Measurements from ENCODE around the gene BEND6. TPM values are rescaled to one million over a fixed set of nuclear protein-coding genes. Genes with fewer than 3 reads are reported as not detected.
"Not testable (repeated sequence)": the region's sequence is repeated elsewhere in the genome, so short reads cannot be mapped to it uniquely, and the experiment has no call there.

BEND6 gene
- total RNA-seq, 4 donors from 2014 or later: 2.0 to 7.8 (median 3.3) TPM

GRCh38 chr6:56992703-56993102 lies 37.8 kb downstream of the BEND6 start:
- Histone ChIP-seq H3K4me1 (no peaks in the 10 kb centered on the region), H3K27me3 (no peaks in the 10 kb centered on the region), H3K9me3 (no peaks in the 10 kb centered on the region), H3K4me3 (no peak overlapping the region), H3K36me3 (no peaks in the 10 kb centered on the region), H3K27ac (no peak overlapping the region)
- TF ChIP-seq POLR2A (IDR thresholded peaks at IDR 0.05): no peak
- TF ChIP-seq EP300 (IDR thresholded peaks at IDR 0.05): no peak
- no peak for TF ChIP-seq CTCF (IDR thresholded peaks at IDR 0.05)
- WGBS, 2 donors: 68 to 88% methylated on average over 1 of the region's 1 CpG
- DNase-seq (ENCODE audit: low spot score in 2 of 2): no peak

- Histone ChIP-seq H3K27me3 (no peaks in the 10 kb centered on the region), H3K9me3 (peaks cover 0 to 8% (median 0%) of the 10 kb centered on the region in 4 donors), H3K36me3 (peaks cover 0 to 10% (median 0%) of the 10 kb centered on the region in 3 donors), H3K4me3 (no peak overlapping the region), H3K4me1 (no peaks in the 10 kb centered on the region), H3K27ac (no peak overlapping the region)
- TF ChIP-seq CTCF (IDR thresholded peaks at IDR 0.05): no peak
- WGBS, 2 donors: 88% methylated on average over 3 of the region's 3 CpGs
- no peak for DNase-seq (ENCODE audit: low spot score in 2 of 2)
Observed at GRCh38 chr6:56995347-56995902, 40.5 kb downstream of the BEND6 start.

GRCh38 chr6:56996401-56996800 lies 41.5 kb downstream of the BEND6 start:
- Histone ChIP-seq H3K27ac (no peak overlapping the region), H3K9me3 (peaks cover 0 to 8% (median 0%) of the 10 kb centered on the region in 4 donors), H3K36me3 (peaks cover 0 to 10% (median 0%) of the 10 kb centered on the region in 3 donors), H3K27me3 (no peaks in the 10 kb centered on the region), H3K4me1 (no peaks in the 10 kb centered on the region), H3K4me3 (no peak overlapping the region)
- no peak for DNase-seq (ENCODE audit: low spot score in 2 of 2)
- TF ChIP-seq POLR2A (IDR thresholded peaks at IDR 0.05) (no peak), EP300 (IDR thresholded peaks at IDR 0.05) (no peak), CTCF (IDR thresholded peaks at IDR 0.05) (no peak)
- 79 to 82% methylated on average over 1 of the region's 1 CpG for WGBS, 2 donors

GRCh38 chr6:56999049-56999448 lies 44.1 kb downstream of the BEND6 start:
- peaks cover 0 to 8% (median 0%) of the 10 kb centered on the region in 4 donors for H3K9me3 ChIP-seq
- no peaks in the 10 kb centered on the region for H3K27me3 ChIP-seq
- no peak overlapping the region for H3K27ac ChIP-seq
- H3K36me3 ChIP-seq: peaks cover 0 to 10% (median 0%) of the 10 kb centered on the region in 3 donors
- no peak for TF ChIP-seq POLR2A (IDR thresholded peaks at IDR 0.05)
- H3K4me3 ChIP-seq: no peak overlapping the region
- no peaks in the 10 kb centered on the region for H3K4me1 ChIP-seq
- DNase-seq (ENCODE audit: low spot score in 2 of 2): no peak

- H3K9me3 ChIP-seq; H3K36me3 ChIP-seq; H3K27ac ChIP-seq; H3K4me3 ChIP-seq; DNase-seq (ENCODE audit: low spot score in 2 of 2); H3K4me1 ChIP-seq; H3K27me3 ChIP-seq: not testable (repeated sequence)
- whole genome bisulfite sequencing, 2 donors: 96 to 98% methylated on average over 18 of the region's 18 CpGs
Observed at GRCh38 chr6:56999748-57000147, 44.8 kb downstream of the BEND6 start.

GRCh38 chr6:57002197-57002596 lies 47.3 kb downstream of the BEND6 start:
- Histone ChIP-seq H3K36me3 (peaks cover 0 to 10% (median 0%) of the 10 kb centered on the region in 3 donors), H3K4me1 (no peaks in the 10 kb centered on the region), H3K9me3 (peaks cover 0 to 8% (median 0%) of the 10 kb centered on the region in 4 donors), H3K27me3 (no peaks in the 10 kb centered on the region), H3K4me3 (no peak overlapping the region), H3K27ac (no peak overlapping the region)
- TF ChIP-seq EP300 (IDR thresholded peaks at IDR 0.05): no peak
- TF ChIP-seq POLR2A (IDR thresholded peaks at IDR 0.05): no peak
- TF ChIP-seq CTCF (IDR thresholded peaks at IDR 0.05): no peak
- no peak for DNase-seq (ENCODE audit: low spot score in 2 of 2)
